ENCODE measurements around the gene MZB1. TPM values are rescaled to one million over a fixed set of nuclear protein-coding genes. Genes with fewer than 3 reads are reported as not detected.

Gene MZB1
- total and polyA plus RNA-seq, 4 donors, result 1.8 to 23.7 (median 1.8) TPM

DNA sequence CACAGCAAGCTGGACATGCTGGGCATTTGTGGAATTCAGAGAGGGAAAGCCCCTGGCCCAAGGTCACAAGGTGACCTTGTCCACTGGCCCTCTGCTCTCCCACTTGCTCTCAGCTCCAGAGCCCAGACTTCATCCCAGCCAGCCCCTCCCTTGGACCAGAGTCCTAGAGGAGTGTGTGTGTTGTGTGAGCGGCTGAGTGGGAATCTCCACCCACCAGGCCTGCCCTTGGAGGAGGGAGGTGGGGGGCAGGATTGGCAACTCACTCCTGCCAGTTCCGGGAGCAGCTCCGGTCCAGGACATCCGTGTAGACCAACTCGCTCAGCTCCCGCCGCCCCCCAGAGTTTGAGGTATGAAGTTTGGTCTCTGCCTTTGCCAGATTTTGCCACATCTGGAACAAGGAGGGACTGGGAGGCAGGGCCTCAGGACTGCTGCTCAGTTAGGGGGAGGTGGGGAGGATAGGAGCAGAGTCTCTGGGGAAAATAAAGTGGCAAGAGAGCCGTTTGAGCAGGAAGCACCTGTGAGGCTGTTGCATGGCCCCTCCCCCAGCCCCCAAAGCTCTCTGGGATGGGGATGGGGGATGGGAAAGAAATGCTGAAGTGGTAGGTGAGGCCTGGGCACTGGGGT lies 1.4 kb downstream of the MZB1 start:
- Histone ChIP-seq H3K4me3 (ENCODE audit: low read depth in 1 of 3, low read length in 3 of 3) (no peak overlapping the region), H3K27me3 (ENCODE audit: control insufficient read depth in 4 of 4, insufficient read depth in 4 of 4, low read length in 3 of 4) (peaks cover 0 to under 1% (median 0%) of the 10 kb centered on the region in 4 donors), H3K9me3 (ENCODE audit: control insufficient read depth in 4 of 4, low read length in 3 of 4) (no peaks in the 10 kb centered on the region), H3K9ac (ENCODE audit: low read depth in 1 of 2, low read length in 2 of 2) (no peak overlapping the region), H3K36me3 (ENCODE audit: control insufficient read depth in 4 of 4, insufficient read depth in 3 of 4, low read depth in 1 of 4, low read length in 3 of 4) (no peaks in the 10 kb centered on the region), H3K4me1 (ENCODE audit: control insufficient read depth in 4 of 4, insufficient read depth in 4 of 4, low read length in 3 of 4) (peaks cover 21 to 35% (median 30%) of the 10 kb centered on the region in 4 donors), H3K27ac (ENCODE audit: low read depth in 1 of 2, low read length in 2 of 2) (no peak overlapping the region)
- DNase-seq (ENCODE audit: low spot score), result no peak
- 56% methylated on average over 8 of the region's 8 CpGs for WGBS
- no peak for TF ChIP-seq TAF1 (conservative IDR thresholded peaks at IDR 0.05)
- TF ChIP-seq HNF4A (conservative IDR thresholded peaks at IDR 0.05), result no peak
- TF ChIP-seq RXRA (IDR thresholded peaks at IDR 0.05), result no peak
- no peak for TF ChIP-seq FOXA2 (IDR thresholded peaks at IDR 0.05)
- TF ChIP-seq FOXA1 (IDR thresholded peaks at IDR 0.05), result no peak
- TF ChIP-seq JUND (IDR thresholded peaks at IDR 0.05), result no peak
- TF ChIP-seq SP1 (IDR thresholded peaks at IDR 0.05), result no peak
- TF ChIP-seq, protein P1, sequence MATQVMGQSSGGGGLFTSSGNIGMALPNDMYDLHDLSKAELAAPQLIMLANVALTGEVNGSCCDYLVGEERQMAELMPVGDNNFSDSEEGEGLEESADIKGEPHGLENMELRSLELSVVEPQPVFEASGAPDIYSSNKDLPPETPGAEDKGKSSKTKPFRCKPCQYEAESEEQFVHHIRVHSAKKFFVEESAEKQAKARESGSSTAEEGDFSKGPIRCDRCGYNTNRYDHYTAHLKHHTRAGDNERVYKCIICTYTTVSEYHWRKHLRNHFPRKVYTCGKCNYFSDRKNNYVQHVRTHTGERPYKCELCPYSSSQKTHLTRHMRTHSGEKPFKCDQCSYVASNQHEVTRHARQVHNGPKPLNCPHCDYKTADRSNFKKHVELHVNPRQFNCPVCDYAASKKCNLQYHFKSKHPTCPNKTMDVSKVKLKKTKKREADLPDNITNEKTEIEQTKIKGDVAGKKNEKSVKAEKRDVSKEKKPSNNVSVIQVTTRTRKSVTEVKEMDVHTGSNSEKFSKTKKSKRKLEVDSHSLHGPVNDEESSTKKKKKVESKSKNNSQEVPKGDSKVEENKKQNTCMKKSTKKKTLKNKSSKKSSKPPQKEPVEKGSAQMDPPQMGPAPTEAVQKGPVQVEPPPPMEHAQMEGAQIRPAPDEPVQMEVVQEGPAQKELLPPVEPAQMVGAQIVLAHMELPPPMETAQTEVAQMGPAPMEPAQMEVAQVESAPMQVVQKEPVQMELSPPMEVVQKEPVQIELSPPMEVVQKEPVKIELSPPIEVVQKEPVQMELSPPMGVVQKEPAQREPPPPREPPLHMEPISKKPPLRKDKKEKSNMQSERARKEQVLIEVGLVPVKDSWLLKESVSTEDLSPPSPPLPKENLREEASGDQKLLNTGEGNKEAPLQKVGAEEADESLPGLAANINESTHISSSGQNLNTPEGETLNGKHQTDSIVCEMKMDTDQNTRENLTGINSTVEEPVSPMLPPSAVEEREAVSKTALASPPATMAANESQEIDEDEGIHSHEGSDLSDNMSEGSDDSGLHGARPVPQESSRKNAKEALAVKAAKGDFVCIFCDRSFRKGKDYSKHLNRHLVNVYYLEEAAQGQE (IDR thresholded peaks at IDR 0.05), result no peak
- TF ChIP-seq RAD21 (IDR thresholded peaks at IDR 0.05), result no peak
- TF ChIP-seq EGR1 (IDR thresholded peaks at IDR 0.05; ENCODE audit: low read depth in 2 of 2), result no peak
- TF ChIP-seq, protein P2, sequence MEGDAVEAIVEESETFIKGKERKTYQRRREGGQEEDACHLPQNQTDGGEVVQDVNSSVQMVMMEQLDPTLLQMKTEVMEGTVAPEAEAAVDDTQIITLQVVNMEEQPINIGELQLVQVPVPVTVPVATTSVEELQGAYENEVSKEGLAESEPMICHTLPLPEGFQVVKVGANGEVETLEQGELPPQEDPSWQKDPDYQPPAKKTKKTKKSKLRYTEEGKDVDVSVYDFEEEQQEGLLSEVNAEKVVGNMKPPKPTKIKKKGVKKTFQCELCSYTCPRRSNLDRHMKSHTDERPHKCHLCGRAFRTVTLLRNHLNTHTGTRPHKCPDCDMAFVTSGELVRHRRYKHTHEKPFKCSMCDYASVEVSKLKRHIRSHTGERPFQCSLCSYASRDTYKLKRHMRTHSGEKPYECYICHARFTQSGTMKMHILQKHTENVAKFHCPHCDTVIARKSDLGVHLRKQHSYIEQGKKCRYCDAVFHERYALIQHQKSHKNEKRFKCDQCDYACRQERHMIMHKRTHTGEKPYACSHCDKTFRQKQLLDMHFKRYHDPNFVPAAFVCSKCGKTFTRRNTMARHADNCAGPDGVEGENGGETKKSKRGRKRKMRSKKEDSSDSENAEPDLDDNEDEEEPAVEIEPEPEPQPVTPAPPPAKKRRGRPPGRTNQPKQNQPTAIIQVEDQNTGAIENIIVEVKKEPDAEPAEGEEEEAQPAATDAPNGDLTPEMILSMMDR (IDR thresholded peaks at IDR 0.05; ENCODE audit: low read depth, low read length, missing input control), result no peak
- TF ChIP-seq, protein P3, sequence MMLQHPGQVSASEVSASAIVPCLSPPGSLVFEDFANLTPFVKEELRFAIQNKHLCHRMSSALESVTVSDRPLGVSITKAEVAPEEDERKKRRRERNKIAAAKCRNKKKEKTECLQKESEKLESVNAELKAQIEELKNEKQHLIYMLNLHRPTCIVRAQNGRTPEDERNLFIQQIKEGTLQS (IDR thresholded peaks at IDR 0.05), result no peak
- TF ChIP-seq, protein P4, sequence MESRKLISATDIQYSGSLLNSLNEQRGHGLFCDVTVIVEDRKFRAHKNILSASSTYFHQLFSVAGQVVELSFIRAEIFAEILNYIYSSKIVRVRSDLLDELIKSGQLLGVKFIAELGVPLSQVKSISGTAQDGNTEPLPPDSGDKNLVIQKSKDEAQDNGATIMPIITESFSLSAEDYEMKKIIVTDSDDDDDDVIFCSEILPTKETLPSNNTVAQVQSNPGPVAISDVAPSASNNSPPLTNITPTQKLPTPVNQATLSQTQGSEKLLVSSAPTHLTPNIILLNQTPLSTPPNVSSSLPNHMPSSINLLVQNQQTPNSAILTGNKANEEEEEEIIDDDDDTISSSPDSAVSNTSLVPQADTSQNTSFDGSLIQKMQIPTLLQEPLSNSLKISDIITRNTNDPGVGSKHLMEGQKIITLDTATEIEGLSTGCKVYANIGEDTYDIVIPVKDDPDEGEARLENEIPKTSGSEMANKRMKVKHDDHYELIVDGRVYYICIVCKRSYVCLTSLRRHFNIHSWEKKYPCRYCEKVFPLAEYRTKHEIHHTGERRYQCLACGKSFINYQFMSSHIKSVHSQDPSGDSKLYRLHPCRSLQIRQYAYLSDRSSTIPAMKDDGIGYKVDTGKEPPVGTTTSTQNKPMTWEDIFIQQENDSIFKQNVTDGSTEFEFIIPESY (IDR thresholded peaks at IDR 0.05), result no peak

DNA sequence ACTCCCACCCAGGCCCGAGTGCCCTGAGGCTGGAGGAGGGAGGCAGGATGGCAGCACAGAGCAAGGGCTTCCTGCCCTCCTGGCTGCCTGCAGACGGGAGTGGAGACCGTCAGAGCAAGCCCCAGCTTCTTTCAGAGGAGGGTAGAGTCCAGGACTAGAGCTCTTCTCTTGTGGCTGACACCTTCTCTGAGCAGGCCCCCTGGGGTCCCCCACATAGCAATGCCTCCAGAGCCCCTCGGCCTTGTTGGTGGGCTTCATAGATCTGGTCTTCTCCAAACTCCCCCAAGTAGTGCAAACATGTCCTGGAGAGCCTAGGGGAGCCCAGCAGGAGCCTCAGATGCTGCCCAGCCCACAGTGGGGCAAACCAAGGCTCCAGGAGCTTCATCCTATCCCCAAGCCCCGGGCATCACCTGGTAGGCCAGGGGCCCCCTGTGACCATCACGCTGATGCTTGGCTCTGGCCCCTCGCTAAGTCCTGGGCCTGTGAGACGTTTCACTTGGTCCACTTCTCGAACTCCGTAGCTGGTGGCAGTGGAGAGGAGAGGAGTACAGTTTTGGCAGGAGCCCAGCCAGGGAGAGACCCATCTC lies 2.0 kb downstream of the MZB1 start:
- Histone ChIP-seq H3K4me1 (ENCODE audit: control insufficient read depth in 4 of 4, insufficient read depth in 4 of 4, low read length in 3 of 4) (peaks cover 16 to 32% (median 28%) of the 10 kb centered on the region in 4 donors), H3K27me3 (ENCODE audit: control insufficient read depth in 4 of 4, insufficient read depth in 4 of 4, low read length in 3 of 4) (no peaks in the 10 kb centered on the region), H3K9me3 (ENCODE audit: control insufficient read depth in 4 of 4, low read length in 3 of 4) (no peaks in the 10 kb centered on the region), H3K27ac (ENCODE audit: low read depth in 1 of 2, low read length in 2 of 2) (no peak overlapping the region), H3K36me3 (ENCODE audit: control insufficient read depth in 4 of 4, insufficient read depth in 3 of 4, low read depth in 1 of 4, low read length in 3 of 4) (no peaks in the 10 kb centered on the region), H3K9ac (ENCODE audit: low read depth in 1 of 2, low read length in 2 of 2) (no peak overlapping the region), H3K4me3 (ENCODE audit: low read depth in 1 of 3, low read length in 3 of 3) (no peak overlapping the region)
- 80% methylated on average over 10 of the region's 10 CpGs for WGBS
- DNase-seq (ENCODE audit: low spot score), result no peak
- TF ChIP-seq, protein P5, sequence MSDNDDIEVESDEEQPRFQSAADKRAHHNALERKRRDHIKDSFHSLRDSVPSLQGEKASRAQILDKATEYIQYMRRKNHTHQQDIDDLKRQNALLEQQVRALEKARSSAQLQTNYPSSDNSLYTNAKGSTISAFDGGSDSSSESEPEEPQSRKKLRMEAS (IDR thresholded peaks at IDR 0.05), result no peak
- TF ChIP-seq, protein P4 (IDR thresholded peaks at IDR 0.05), result no peak
- TF ChIP-seq GABPA (IDR thresholded peaks at IDR 0.05 in 1 of 2, conservative IDR thresholded peaks at IDR 0.05 in 1 of 2) (no peak), RXRA (IDR thresholded peaks at IDR 0.05) (no peak), JUND (IDR thresholded peaks at IDR 0.05) (no peak), SP1 (IDR thresholded peaks at IDR 0.05) (no peak), HNF4G (IDR thresholded peaks at IDR 0.05) (no peak), NR2F2 (IDR thresholded peaks at IDR 0.05) (no peak), TAF1 (conservative IDR thresholded peaks at IDR 0.05) (no peak), EGR1 (IDR thresholded peaks at IDR 0.05; ENCODE audit: low read depth in 2 of 2) (no peak)
- TF ChIP-seq, protein P2 (IDR thresholded peaks at IDR 0.05; ENCODE audit: low read depth, low read length, missing input control), result no peak
